GM12873 (cell line): Measurements from ENCODE around the gene CECR2.

Source experiments
- CTCF ChIP-seq: IDR thresholded peaks from 2 replicates; pipeline ENCODE4 v1.5.1; 2012; ENCODE audit warnings: low read depth, mild to moderate bottlenecking, moderate library complexity, low read length, control low read depth; ENCODE audit not compliant: insufficient read depth; ENCODE audit errors: missing control alignments

The CECR2 gene

GRCh38 chr22:17435375-17435774 is 66.1 kb downstream of the CECR2 start:
- TF ChIP-seq CTCF: no peak

GRCh38 chr22:17436382-17436980 is 67.2 kb downstream of the CECR2 start:
- no peak for TF ChIP-seq CTCF

- no peak for TF ChIP-seq CTCF
Observed at GRCh38 chr22:17436981-17437412, 67.7 kb downstream of the CECR2 start.

- TF ChIP-seq CTCF: no peak
Observed at GRCh38 chr22:17438026-17438425, 68.8 kb downstream of the CECR2 start.

- no peak for TF ChIP-seq CTCF
Observed at GRCh38 chr22:17441326-17441725, 72.1 kb downstream of the CECR2 start.

- no peak for TF ChIP-seq CTCF
Observed at GRCh38 chr22:17443405-17444203, 74.3 kb downstream of the CECR2 start.

- TF ChIP-seq CTCF: no peak
Observed at GRCh38 chr22:17444204-17444504, 74.9 kb downstream of the CECR2 start.
